ENCODE measurements around the gene UBR2.
"Not testable (repeated sequence)": the region's sequence is repeated elsewhere in the genome, so short reads cannot be mapped to it uniquely, and the experiment has no call there.

Gene UBR2

DNA sequence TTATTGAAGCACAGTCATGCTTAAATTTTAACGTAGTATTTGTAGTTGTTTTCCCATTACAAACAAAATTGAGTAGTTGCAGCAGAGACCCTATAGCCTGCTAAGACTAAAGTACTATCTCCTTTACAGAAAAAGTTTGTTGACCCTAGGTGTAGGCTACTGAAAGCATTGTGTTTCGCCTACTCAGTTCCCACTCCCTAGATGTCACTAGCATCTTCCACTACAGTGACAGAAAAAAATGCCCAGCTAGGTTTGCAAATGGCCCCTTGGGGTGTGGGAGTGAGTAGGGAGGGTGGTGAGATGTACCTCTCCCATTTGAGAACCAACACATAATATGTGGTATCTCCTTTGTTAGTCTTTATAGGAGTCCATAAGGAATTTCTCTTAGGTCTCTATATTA lies 34.5 kb downstream of the UBR2 start:
- Histone ChIP-seq H3K4me1 (ENCODE audit: insufficient read depth, low read length, poor library complexity, severe bottlenecking) (no peaks in the 10 kb centered on the region), H3K36me3 (ENCODE audit: insufficient read depth, low read length) (peaks cover 53% of the 10 kb centered on the region), H3K4me3 (ENCODE audit: low read length, poor library complexity, severe bottlenecking) (no peak overlapping the region), H4K20me1 (ENCODE audit: insufficient read depth, low read length, poor library complexity, severe bottlenecking) (peaks cover 4% of the 10 kb centered on the region), H2AFZ (ENCODE audit: low read length) (no peak overlapping the region), H3K79me2 (ENCODE audit: insufficient read depth, low read length) (peaks cover 29% of the 10 kb centered on the region; the same call in 1 of the 2 replicates), H3K9me2 (replicated peaks; ENCODE audit: low read depth, low read length) (no peaks in the 10 kb centered on the region), H3K9me3 (ENCODE audit: insufficient read depth, low read depth, low read length) (no peaks in the 10 kb centered on the region), H3K9ac (ENCODE audit: low read depth, low read length, poor library complexity, severe bottlenecking) (no peak overlapping the region), H3K27me3 (ENCODE audit: insufficient read depth, low read length, poor library complexity, severe bottlenecking) (no peaks in the 10 kb centered on the region), H3K4me2 (ENCODE audit: low read depth, low read length, poor library complexity, severe bottlenecking) (no peak overlapping the region), H3F3A (ENCODE audit: low read depth) (no peaks in the 10 kb centered on the region)
- TF ChIP-seq CTCF (conservative IDR thresholded peaks at IDR 0.05; ENCODE audit: low read length) (no peak), EZH2phosphoT487 (IDR thresholded peaks at IDR 0.05; ENCODE audit: borderline replicate concordance) (no peak)

- H3K4me1 ChIP-seq (ENCODE audit: insufficient read depth, low read length, poor library complexity, severe bottlenecking), result no peaks in the 10 kb centered on the region
- H3K27me3 ChIP-seq (ENCODE audit: insufficient read depth, low read length, poor library complexity, severe bottlenecking), result no peaks in the 10 kb centered on the region
- no peak overlapping the region for H2AFZ ChIP-seq (ENCODE audit: low read length)
- H3F3A ChIP-seq (ENCODE audit: low read depth), result no peaks in the 10 kb centered on the region
- no peaks in the 10 kb centered on the region for H3K9me3 ChIP-seq (ENCODE audit: insufficient read depth, low read depth, low read length)
- TF ChIP-seq CTCF (conservative IDR thresholded peaks at IDR 0.05; ENCODE audit: low read length) (no peak), EZH2phosphoT487 (IDR thresholded peaks at IDR 0.05; ENCODE audit: borderline replicate concordance) (no peak)
- H3K4me3 ChIP-seq (ENCODE audit: low read length, poor library complexity, severe bottlenecking), result no peak overlapping the region
- H3K9me2 ChIP-seq (replicated peaks; ENCODE audit: low read depth, low read length), result no peaks in the 10 kb centered on the region
- no peak overlapping the region for H3K4me2 ChIP-seq (ENCODE audit: low read depth, low read length, poor library complexity, severe bottlenecking)
- H3K36me3 ChIP-seq (ENCODE audit: insufficient read depth, low read length), result peaks cover 49% of the 10 kb centered on the region
- no peak overlapping the region for H3K9ac ChIP-seq (ENCODE audit: low read depth, low read length, poor library complexity, severe bottlenecking)
- H4K20me1 ChIP-seq (ENCODE audit: insufficient read depth, low read length, poor library complexity, severe bottlenecking), result peaks cover under 1% of the 10 kb centered on the region
- H3K79me2 ChIP-seq (ENCODE audit: insufficient read depth, low read length), result peaks cover 21% of the 10 kb centered on the region; the same call in 1 of the 2 replicates
Observed at GRCh38 chr6:42599558-42599957, 35.7 kb downstream of the UBR2 start.

DNA sequence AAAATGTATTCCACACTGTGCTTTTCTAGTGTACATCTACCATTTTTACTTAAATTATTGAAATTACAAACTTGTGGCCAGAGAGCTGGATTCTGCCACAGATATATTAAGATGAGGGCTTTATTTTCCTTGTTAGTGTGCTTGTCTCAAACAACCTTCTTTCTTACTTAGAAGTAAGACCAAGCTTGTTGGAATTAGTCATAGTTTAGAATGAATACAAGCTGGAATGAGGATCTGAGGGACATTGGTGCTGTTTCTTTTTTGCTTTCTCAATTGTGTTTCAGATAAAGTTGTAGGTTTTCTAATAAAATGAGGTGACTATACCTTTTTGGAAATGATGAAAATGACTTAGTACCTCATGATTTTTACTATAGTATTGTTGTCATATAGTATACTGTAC lies 40.3 kb downstream of the UBR2 start:
- TF ChIP-seq EZH2phosphoT487 (IDR thresholded peaks at IDR 0.05; ENCODE audit: borderline replicate concordance) (no peak), CTCF (conservative IDR thresholded peaks at IDR 0.05; ENCODE audit: low read length) (no peak)
- Histone ChIP-seq H3K4me3 (ENCODE audit: low read length, poor library complexity, severe bottlenecking) (no peak overlapping the region), H3K9me3 (ENCODE audit: insufficient read depth, low read depth, low read length) (no peaks in the 10 kb centered on the region), H3K9me2 (replicated peaks; ENCODE audit: low read depth, low read length) (no peaks in the 10 kb centered on the region), H3K79me2 (ENCODE audit: insufficient read depth, low read length) (no peaks in the 10 kb centered on the region), H4K20me1 (ENCODE audit: insufficient read depth, low read length, poor library complexity, severe bottlenecking) (no peaks in the 10 kb centered on the region), H3K4me1 (ENCODE audit: insufficient read depth, low read length, poor library complexity, severe bottlenecking) (no peaks in the 10 kb centered on the region), H3K9ac (ENCODE audit: low read depth, low read length, poor library complexity, severe bottlenecking) (no peak overlapping the region), H3K27me3 (ENCODE audit: insufficient read depth, low read length, poor library complexity, severe bottlenecking) (no peaks in the 10 kb centered on the region), H3K36me3 (ENCODE audit: insufficient read depth, low read length) (peaks cover 45% of the 10 kb centered on the region; the same call in 1 of the 2 replicates), H2AFZ (ENCODE audit: low read length) (no peak overlapping the region), H3F3A (ENCODE audit: low read depth) (no peaks in the 10 kb centered on the region), H3K4me2 (ENCODE audit: low read depth, low read length, poor library complexity, severe bottlenecking) (no peak overlapping the region)

DNA sequence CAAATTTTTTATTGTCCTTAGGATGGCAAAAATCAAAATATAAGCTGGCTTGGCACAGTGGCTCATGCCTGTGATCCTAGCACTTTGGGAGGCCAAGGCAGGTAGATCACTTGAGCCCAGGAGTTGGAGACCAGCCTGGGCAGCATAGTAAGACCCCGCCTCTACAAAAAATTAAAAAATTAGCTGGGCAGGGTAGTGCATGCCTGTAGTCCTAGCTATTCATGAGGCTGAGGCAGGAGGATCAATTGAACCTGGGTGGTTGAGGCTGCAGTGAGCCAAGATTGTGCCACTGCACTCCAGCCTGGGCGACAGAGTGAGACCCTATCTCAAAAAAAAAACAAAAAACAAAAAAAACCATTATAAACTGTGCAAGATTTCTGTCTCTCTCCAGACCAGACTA lies 40.9 kb downstream of the UBR2 start:
- H3F3A ChIP-seq (ENCODE audit: low read depth); H3K27me3 ChIP-seq (ENCODE audit: insufficient read depth, low read length, poor library complexity, severe bottlenecking); H3K4me2 ChIP-seq (ENCODE audit: low read depth, low read length, poor library complexity, severe bottlenecking); H3K9ac ChIP-seq (ENCODE audit: low read depth, low read length, poor library complexity, severe bottlenecking); H4K20me1 ChIP-seq (ENCODE audit: insufficient read depth, low read length, poor library complexity, severe bottlenecking); H3K4me1 ChIP-seq (ENCODE audit: insufficient read depth, low read length, poor library complexity, severe bottlenecking); H2AFZ ChIP-seq (ENCODE audit: low read length); H3K9me2 ChIP-seq (replicated peaks; ENCODE audit: low read depth, low read length); H3K9me3 ChIP-seq (ENCODE audit: insufficient read depth, low read depth, low read length); H3K79me2 ChIP-seq (ENCODE audit: insufficient read depth, low read length); H3K4me3 ChIP-seq (ENCODE audit: low read length, poor library complexity, severe bottlenecking): not testable (repeated sequence)
- H3K36me3 ChIP-seq (ENCODE audit: insufficient read depth, low read length), result peaks cover 49% of the 10 kb centered on the region; the same call in 1 of the 2 replicates

Data from Loucy (cell line).